ENCODE data around the gene SCD5.

SCD5 gene

DNA sequence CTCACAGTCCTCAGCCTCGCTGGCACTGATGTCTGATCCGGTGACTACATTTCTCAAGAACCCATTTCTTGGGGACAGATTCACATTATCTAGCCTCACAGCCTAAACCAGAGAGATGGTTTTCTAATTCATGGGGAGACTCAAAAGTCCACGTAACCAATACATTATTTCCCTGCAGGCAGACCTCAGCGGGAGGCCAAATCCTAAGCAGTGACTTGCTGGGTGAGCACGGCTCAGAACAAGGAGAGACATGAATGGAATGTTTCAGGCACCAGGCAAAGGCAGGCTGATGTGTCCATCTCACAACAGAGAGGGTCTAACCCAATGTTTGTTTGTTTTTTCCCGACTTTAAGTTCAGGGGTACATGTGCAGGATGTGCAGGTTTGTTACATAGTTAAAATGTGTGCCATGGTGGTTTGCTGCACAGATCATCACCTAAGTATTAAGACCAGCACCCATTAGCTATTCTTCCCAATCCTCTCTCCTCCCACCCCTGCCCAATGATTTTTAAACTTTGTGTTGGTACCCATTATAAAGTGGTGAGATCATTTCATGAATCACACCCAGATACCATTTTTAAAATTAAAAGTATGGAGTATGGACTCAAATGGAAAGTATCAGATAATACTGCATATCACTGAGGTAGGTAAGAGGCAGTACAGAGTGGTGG, 53.3 kb downstream of the SCD5 start:
- ChIA-PET CTCF (no interaction called here), POLR2A (no interaction called here)
- DNase-seq (ENCODE audit: extremely low spot score): no peak
- TF ChIP-seq ZNF384 (IDR thresholded peaks at IDR 0.05): no peak
- TF ChIP-seq SP1 (IDR thresholded peaks at IDR 0.05): no peak
- no peak for TF ChIP-seq L3MBTL2 (conservative IDR thresholded peaks at IDR 0.05)
- no peak for TF ChIP-seq FOXK2 (IDR thresholded peaks at IDR 0.05)
- no peak for TF ChIP-seq SUZ12 (IDR thresholded peaks at IDR 0.05)
- TF ChIP-seq BHLHE40 (IDR thresholded peaks at IDR 0.05; ENCODE audit: borderline replicate concordance): no peak
- TF ChIP-seq, protein P1, sequence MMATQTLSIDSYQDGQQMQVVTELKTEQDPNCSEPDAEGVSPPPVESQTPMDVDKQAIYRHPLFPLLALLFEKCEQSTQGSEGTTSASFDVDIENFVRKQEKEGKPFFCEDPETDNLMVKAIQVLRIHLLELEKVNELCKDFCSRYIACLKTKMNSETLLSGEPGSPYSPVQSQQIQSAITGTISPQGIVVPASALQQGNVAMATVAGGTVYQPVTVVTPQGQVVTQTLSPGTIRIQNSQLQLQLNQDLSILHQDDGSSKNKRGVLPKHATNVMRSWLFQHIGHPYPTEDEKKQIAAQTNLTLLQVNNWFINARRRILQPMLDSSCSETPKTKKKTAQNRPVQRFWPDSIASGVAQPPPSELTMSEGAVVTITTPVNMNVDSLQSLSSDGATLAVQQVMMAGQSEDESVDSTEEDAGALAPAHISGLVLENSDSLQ (IDR thresholded peaks at IDR 0.05): no peak
- TF ChIP-seq FOXA1 (IDR thresholded peaks at IDR 0.05): no peak
- no peak for TF ChIP-seq CTBP1 (IDR thresholded peaks at IDR 0.05; ENCODE audit: borderline replicate concordance)
- TF ChIP-seq ARNT (IDR thresholded peaks at IDR 0.05): no peak
- no peak for TF ChIP-seq LEF1 (IDR thresholded peaks at IDR 0.05; ENCODE audit: borderline replicate concordance)
- TF ChIP-seq HDGF (IDR thresholded peaks at IDR 0.05; ENCODE audit: borderline replicate concordance): no peak
- no peak for TF ChIP-seq NFRKB (IDR thresholded peaks at IDR 0.05)
- TF ChIP-seq ELF4 (IDR thresholded peaks at IDR 0.05): no peak
- TF ChIP-seq FOXM1 (IDR thresholded peaks at IDR 0.05; ENCODE audit: borderline replicate concordance): no peak
- TF ChIP-seq TARDBP (IDR thresholded peaks at IDR 0.05): no peak

DNA sequence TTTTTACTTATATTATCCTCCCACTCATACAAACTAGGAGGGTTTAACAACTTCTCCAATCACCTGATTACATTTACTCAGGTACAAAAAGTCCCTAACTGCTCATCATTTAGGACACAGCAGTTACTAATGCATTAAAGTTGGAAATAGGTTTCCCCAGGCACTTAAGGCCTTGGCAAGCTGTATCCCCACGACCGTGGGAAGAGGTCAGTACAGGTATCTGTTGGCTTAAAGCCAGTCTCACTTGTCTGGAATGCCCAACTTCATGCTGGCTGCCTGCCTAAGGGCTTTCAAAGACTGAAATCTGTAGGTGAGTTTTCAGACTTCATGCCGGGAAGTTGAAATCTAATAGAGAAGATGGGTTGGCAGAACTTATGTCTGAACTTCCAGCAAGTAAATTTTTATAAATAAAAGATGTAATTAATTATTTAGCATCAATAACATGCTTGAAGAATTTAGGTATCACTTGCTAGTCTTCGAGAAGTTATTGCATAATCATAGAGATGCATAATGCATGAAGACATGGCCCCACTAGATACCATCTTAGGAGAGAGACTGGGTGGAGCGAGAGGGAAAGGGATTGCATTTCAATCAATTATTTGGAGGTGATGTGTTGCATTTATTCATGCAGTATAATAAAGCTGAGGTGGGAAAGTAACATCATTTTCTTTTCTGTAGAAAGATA, 54.2 kb downstream of the SCD5 start:
- no peak for DNase-seq (ENCODE audit: extremely low spot score)
- POLR2A ChIA-PET: no interaction called here
- CTCF ChIA-PET: interaction anchor here (0.6 kb wide), 1 partner anchor 68 kb away, joined by 4 read pairs; no protein-coding TSS in a partner anchor

DNA sequence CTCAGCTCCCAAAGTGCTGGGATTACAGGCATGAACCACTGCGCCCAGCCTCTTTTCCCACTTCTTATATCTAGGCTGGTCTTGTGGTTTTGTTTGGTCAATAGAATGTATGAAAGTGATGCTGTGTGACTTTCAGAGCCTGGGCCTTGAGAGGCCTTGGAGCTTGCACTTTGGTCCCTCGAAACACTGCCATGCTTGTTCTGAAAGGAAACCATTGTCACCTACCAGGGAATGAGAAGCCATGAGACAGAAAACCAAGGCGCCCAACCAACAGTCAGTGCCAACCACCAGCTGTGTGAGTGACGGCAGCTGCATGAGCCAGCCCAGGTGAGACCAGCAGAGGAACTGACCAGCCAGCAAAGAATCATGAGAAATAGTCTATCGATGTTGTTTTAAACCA, 57.4 kb downstream of the SCD5 start:
- POLR2A ChIA-PET: no interaction called here
- TF ChIP-seq HDGF (IDR thresholded peaks at IDR 0.05; ENCODE audit: borderline replicate concordance) (no peak), FOXK2 (IDR thresholded peaks at IDR 0.05) (no peak), ARNT (IDR thresholded peaks at IDR 0.05) (no peak), BHLHE40 (IDR thresholded peaks at IDR 0.05; ENCODE audit: borderline replicate concordance) (no peak), NFRKB (IDR thresholded peaks at IDR 0.05) (no peak), ELF4 (IDR thresholded peaks at IDR 0.05) (no peak), LEF1 (IDR thresholded peaks at IDR 0.05; ENCODE audit: borderline replicate concordance) (no peak)
- no peak for DNase-seq (ENCODE audit: extremely low spot score)
- CTCF ChIA-PET: interaction anchor here (0.6 to 0.7 kb wide), 2 partner anchors 43 to 50 kb away, joined by 3 read pairs; no protein-coding TSS in a partner anchor

More for the DNA sequence above, 54.2 kb downstream of the SCD5 start:
- TF ChIP-seq NFRKB (IDR thresholded peaks at IDR 0.05): no peak
- no peak for TF ChIP-seq ZNF384 (IDR thresholded peaks at IDR 0.05)
- no peak for TF ChIP-seq FOXK2 (IDR thresholded peaks at IDR 0.05)
- TF ChIP-seq, protein P1 (IDR thresholded peaks at IDR 0.05): no peak
- no peak for TF ChIP-seq ARNT (IDR thresholded peaks at IDR 0.05)
- no peak for TF ChIP-seq L3MBTL2 (conservative IDR thresholded peaks at IDR 0.05)
- TF ChIP-seq HDGF (IDR thresholded peaks at IDR 0.05; ENCODE audit: borderline replicate concordance): no peak
- no peak for TF ChIP-seq FOXA1 (IDR thresholded peaks at IDR 0.05)
- TF ChIP-seq TARDBP (IDR thresholded peaks at IDR 0.05): no peak
- no peak for TF ChIP-seq LEF1 (IDR thresholded peaks at IDR 0.05; ENCODE audit: borderline replicate concordance)
- TF ChIP-seq ELF4 (IDR thresholded peaks at IDR 0.05): no peak
- TF ChIP-seq SUZ12 (IDR thresholded peaks at IDR 0.05): no peak
- no peak for TF ChIP-seq FOXM1 (IDR thresholded peaks at IDR 0.05; ENCODE audit: borderline replicate concordance)
- TF ChIP-seq CTBP1 (IDR thresholded peaks at IDR 0.05; ENCODE audit: borderline replicate concordance): no peak
- no peak for TF ChIP-seq SP1 (IDR thresholded peaks at IDR 0.05)
- no peak for TF ChIP-seq BHLHE40 (IDR thresholded peaks at IDR 0.05; ENCODE audit: borderline replicate concordance)

DNA sequence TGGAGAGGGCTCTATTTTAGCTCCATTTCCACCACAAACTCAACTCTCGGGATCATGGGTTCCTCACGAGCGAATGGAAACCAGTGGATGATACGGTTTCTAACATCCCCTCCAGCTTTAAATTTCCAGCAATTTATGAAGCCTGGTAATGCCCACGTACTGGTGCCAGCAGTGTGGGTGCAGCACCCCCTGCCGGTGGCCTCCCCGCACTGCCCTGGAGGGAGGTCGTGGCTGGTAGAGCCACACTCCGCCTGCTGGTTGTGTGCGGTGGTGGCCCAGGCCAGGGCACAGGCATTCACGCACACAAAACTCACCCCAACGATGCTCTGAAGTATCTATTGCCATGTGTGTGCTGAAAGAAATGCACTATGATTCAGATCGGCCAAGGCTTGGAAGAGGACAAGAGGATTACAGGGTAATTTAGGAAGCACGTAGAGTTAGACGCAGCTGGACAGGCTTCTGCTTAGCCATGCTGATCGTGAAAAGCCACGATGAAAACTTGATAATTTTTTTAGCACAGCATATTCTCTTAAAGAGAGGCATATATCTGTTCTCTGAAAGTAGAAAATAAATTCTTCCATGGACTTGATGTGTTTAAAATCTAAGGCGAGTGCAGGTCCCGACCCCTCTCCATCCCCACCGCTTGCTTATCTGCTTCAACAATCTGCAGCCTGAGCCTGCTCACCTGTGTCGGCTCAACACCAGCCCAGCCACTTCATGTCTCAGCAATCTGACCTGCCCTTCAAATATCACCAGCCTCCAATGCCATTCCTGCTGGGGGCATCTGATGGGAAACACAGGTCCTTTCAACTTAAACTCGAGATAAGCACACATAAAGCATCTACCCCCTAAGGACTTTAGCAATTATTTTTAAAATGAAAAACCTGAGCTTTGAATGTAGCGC, 59.1 kb downstream of the SCD5 start:
- ChIA-PET POLR2A (no interaction called here), CTCF (interaction anchor here (0.6 to 2.4 kb wide), 31 partner anchors 8 to 471 kb away, joined by 3 to 26 read pairs (median 4); partner anchors contain the start of genes COPS4 and TMEM150C)
- DNase-seq (ENCODE audit: extremely low spot score): peak; percentile 87
- TF ChIP-seq NFRKB (IDR thresholded peaks at IDR 0.05) (no peak), ARNT (IDR thresholded peaks at IDR 0.05) (peak; percentile 45; the same call in 1 of the 2 replicates), HDGF (IDR thresholded peaks at IDR 0.05; ENCODE audit: borderline replicate concordance) (no peak), ELF4 (IDR thresholded peaks at IDR 0.05) (no peak), FOXK2 (IDR thresholded peaks at IDR 0.05) (no peak), TARDBP (IDR thresholded peaks at IDR 0.05) (no peak), BHLHE40 (IDR thresholded peaks at IDR 0.05; ENCODE audit: borderline replicate concordance) (no peak), FOXM1 (IDR thresholded peaks at IDR 0.05; ENCODE audit: borderline replicate concordance) (0 out of 2 replicates have a peak, but pooled peaks have one; percentile 36), L3MBTL2 (conservative IDR thresholded peaks at IDR 0.05) (no peak)
- TF ChIP-seq, protein P1 (IDR thresholded peaks at IDR 0.05): no peak

DNA sequence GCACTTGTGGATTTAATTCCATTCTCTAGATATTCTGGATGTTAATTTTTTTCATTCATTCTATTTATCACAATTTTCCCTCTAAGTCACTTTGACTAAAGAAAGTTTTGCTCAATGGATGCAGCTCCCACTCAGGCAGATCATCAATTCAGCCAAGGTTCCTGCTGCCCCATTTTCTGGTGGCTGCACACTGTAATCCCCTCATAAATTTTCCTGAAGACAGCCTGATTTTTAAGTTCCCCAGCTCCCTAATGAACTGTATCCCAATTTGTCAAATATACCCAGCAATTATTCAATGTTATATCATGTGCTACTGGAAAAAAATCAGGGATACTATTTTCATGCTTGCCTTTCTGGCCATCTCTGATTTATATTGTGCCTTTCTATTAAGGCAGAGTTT, 61.2 kb downstream of the SCD5 start:
- ChIA-PET CTCF (no interaction called here), POLR2A (no interaction called here)
- DNase-seq (ENCODE audit: extremely low spot score): no peak
- TF ChIP-seq LEF1 (IDR thresholded peaks at IDR 0.05; ENCODE audit: borderline replicate concordance): no peak
- TF ChIP-seq, protein P1 (IDR thresholded peaks at IDR 0.05): peak; percentile 17; the same call in 1 of the 2 replicates
